IPS-20b (cell line): ENCODE results near the gene AKAP10.
"Not testable (repeated sequence)": the region's sequence is repeated elsewhere in the genome, so short reads cannot be mapped to it uniquely, and the experiment has no call there.

Source experiments
- H3K27ac ChIP-seq: one replicate; pipeline ENCODE4 v1.5.1; 2013; ENCODE audit warnings: low read length
- H3K27me3 ChIP-seq: 2 replicates; pipeline ENCODE4 v1.6.1; 2013; ENCODE audit warnings: mild to moderate bottlenecking, low read length, inconsistent platforms; ENCODE audit not compliant: insufficient read depth
- H3K36me3 ChIP-seq: 2 replicates; pipeline ENCODE4 v1.6.1; 2013; ENCODE audit warnings: low read depth, mild to moderate bottlenecking, inconsistent platforms, low read length, moderate library complexity; ENCODE audit not compliant: insufficient read depth
- H3K4me1 ChIP-seq: 2 replicates; pipeline ENCODE4 v1.6.1; 2013; ENCODE audit warnings: mild to moderate bottlenecking, control low read depth, inconsistent platforms, low read length, moderate library complexity; ENCODE audit not compliant: insufficient read depth
- H3K4me3 ChIP-seq: 2 replicates; pipeline ENCODE4 v1.5.1; 2013; ENCODE audit warnings: mild to moderate bottlenecking, low read length, inconsistent platforms
- H3K9ac ChIP-seq: 2 replicates; pipeline ENCODE4 v1.6.1; 2013; ENCODE audit warnings: low read depth, mild to moderate bottlenecking, inconsistent platforms, low read length, moderate library complexity
- H3K9me3 ChIP-seq: 2 replicates; pipeline ENCODE4 v1.6.1; 2013; ENCODE audit warnings: mild to moderate bottlenecking, low read depth, low read length, inconsistent platforms; ENCODE audit not compliant: insufficient read depth

Gene AKAP10

GRCh38 chr17:19905502-19905901, 72.1 kb downstream of the AKAP10 start:
- no peaks in the 10 kb centered on the region for H3K4me1 ChIP-seq
- H3K9me3 ChIP-seq, result no peaks in the 10 kb centered on the region
- H3K27me3 ChIP-seq, result no peaks in the 10 kb centered on the region
- H3K9ac ChIP-seq, result no peak overlapping the region
- H3K4me3 ChIP-seq, result no peak overlapping the region
- peaks cover 86% of the 10 kb centered on the region for H3K36me3 ChIP-seq
- H3K27ac ChIP-seq, result no peak overlapping the region

GRCh38 chr17:19904924-19905323, 72.7 kb downstream of the AKAP10 start:
- no peak overlapping the region for H3K9ac ChIP-seq
- no peaks in the 10 kb centered on the region for H3K27me3 ChIP-seq
- H3K9me3 ChIP-seq, result no peaks in the 10 kb centered on the region
- no peak overlapping the region for H3K4me3 ChIP-seq
- H3K27ac ChIP-seq, result no peak overlapping the region
- H3K4me1 ChIP-seq, result no peaks in the 10 kb centered on the region
- peaks cover 80% of the 10 kb centered on the region for H3K36me3 ChIP-seq

- no peaks in the 10 kb centered on the region for H3K9me3 ChIP-seq
- H3K4me3 ChIP-seq, result no peak overlapping the region
- peaks cover 75% of the 10 kb centered on the region for H3K36me3 ChIP-seq
- no peak overlapping the region for H3K9ac ChIP-seq
- H3K4me1 ChIP-seq, result no peaks in the 10 kb centered on the region
- H3K27me3 ChIP-seq, result no peaks in the 10 kb centered on the region
- H3K27ac ChIP-seq, result no peak overlapping the region
These were observed 73.2 kb downstream of the AKAP10 start for GRCh38 chr17:19904412-19904811.

- H3K4me1 ChIP-seq, result peaks cover 4% of the 10 kb centered on the region; the same call in 1 of the 2 replicates
- no peak overlapping the region for H3K9ac ChIP-seq
- no peaks in the 10 kb centered on the region for H3K9me3 ChIP-seq
- no peak overlapping the region for H3K4me3 ChIP-seq
- H3K36me3 ChIP-seq, result peaks cover 43% of the 10 kb centered on the region
- H3K27me3 ChIP-seq, result no peaks in the 10 kb centered on the region
- H3K27ac ChIP-seq, result no peak overlapping the region
These were observed 76.8 kb downstream of the AKAP10 start for GRCh38 chr17:19900809-19901208.

- peaks cover 4% of the 10 kb centered on the region; the same call in 1 of the 2 replicates for H3K4me1 ChIP-seq
- H3K27ac ChIP-seq, result no peak overlapping the region
- no peak overlapping the region for H3K4me3 ChIP-seq
- no peaks in the 10 kb centered on the region for H3K27me3 ChIP-seq
- no peaks in the 10 kb centered on the region for H3K9me3 ChIP-seq
- H3K9ac ChIP-seq, result no peak overlapping the region
- H3K36me3 ChIP-seq, result peaks cover 15% of the 10 kb centered on the region; the same call in 1 of the 2 replicates
These were observed 79.7 kb downstream of the AKAP10 start for GRCh38 chr17:19897903-19898302.

GRCh38 chr17:19897090-19897837, 80.4 kb downstream of the AKAP10 start:
- Histone ChIP-seq H3K4me1 (peaks cover 4% of the 10 kb centered on the region; the same call in 1 of the 2 replicates), H3K27me3 (no peaks in the 10 kb centered on the region), H3K36me3 (peaks cover 12% of the 10 kb centered on the region; the same call in 1 of the 2 replicates), H3K27ac (no peak overlapping the region), H3K9me3 (no peaks in the 10 kb centered on the region), H3K9ac (no peak overlapping the region), H3K4me3 (no peak overlapping the region)

GRCh38 chr17:19896679-19897078, 80.9 kb downstream of the AKAP10 start:
- H3K4me1 ChIP-seq, result peaks cover 4% of the 10 kb centered on the region; the same call in 1 of the 2 replicates
- no peak overlapping the region for H3K9ac ChIP-seq
- H3K27ac ChIP-seq, result no peak overlapping the region
- H3K36me3 ChIP-seq, result peaks cover 9% of the 10 kb centered on the region; the same call in 1 of the 2 replicates
- no peaks in the 10 kb centered on the region for H3K9me3 ChIP-seq
- H3K4me3 ChIP-seq, result no peak overlapping the region
- no peaks in the 10 kb centered on the region for H3K27me3 ChIP-seq

GRCh38 chr17:19890554-19890953, 87.1 kb downstream of the AKAP10 start:
- H3K9me3 ChIP-seq, H3K36me3 ChIP-seq, H3K27ac ChIP-seq, H3K27me3 ChIP-seq, H3K4me3 ChIP-seq, H3K9ac ChIP-seq, H3K4me1 ChIP-seq: not testable (repeated sequence)

- H3K4me1 ChIP-seq, H3K27me3 ChIP-seq, H3K9ac ChIP-seq, H3K27ac ChIP-seq, H3K36me3 ChIP-seq, H3K9me3 ChIP-seq, H3K4me3 ChIP-seq: not testable (repeated sequence)
These were observed 87.6 kb downstream of the AKAP10 start for GRCh38 chr17:19890001-19890400.

GRCh38 chr17:19886116-19886515, 91.5 kb downstream of the AKAP10 start:
- no peak overlapping the region for H3K9ac ChIP-seq
- no peak overlapping the region for H3K27ac ChIP-seq

GRCh38 chr17:19883537-19884215, 94.0 kb downstream of the AKAP10 start:
- Histone ChIP-seq H3K36me3 (no peaks in the 10 kb centered on the region), H3K4me1 (no peaks in the 10 kb centered on the region), H3K27ac (no peak overlapping the region), H3K4me3 (no peak overlapping the region), H3K27me3 (no peaks in the 10 kb centered on the region), H3K9me3 (no peaks in the 10 kb centered on the region), H3K9ac (no peak overlapping the region)

More at GRCh38 chr17:19886116-19886515, 91.5 kb downstream of the AKAP10 start:
- Histone ChIP-seq H3K27me3 (no peaks in the 10 kb centered on the region), H3K9me3 (no peaks in the 10 kb centered on the region), H3K4me1 (no peaks in the 10 kb centered on the region), H3K36me3 (no peaks in the 10 kb centered on the region), H3K4me3 (no peak overlapping the region)

GRCh38 chr17:19880393-19880792, 97.2 kb downstream of the AKAP10 start:
- H3K4me1 ChIP-seq, result no peaks in the 10 kb centered on the region
- no peak overlapping the region for H3K9ac ChIP-seq
- no peaks in the 10 kb centered on the region for H3K36me3 ChIP-seq
- no peak overlapping the region for H3K27ac ChIP-seq
- H3K4me3 ChIP-seq, result no peak overlapping the region
- no peaks in the 10 kb centered on the region for H3K9me3 ChIP-seq
- H3K27me3 ChIP-seq, result no peaks in the 10 kb centered on the region
